ENCODE results near the gene PRG3. TPM values are rescaled to one million over a fixed set of nuclear protein-coding genes. Genes with fewer than 3 reads are reported as not detected.
"Not testable (repeated sequence)": the region's sequence is repeated elsewhere in the genome, so short reads cannot be mapped to it uniquely, and the experiment has no call there.

The PRG3 gene
- polyA plus RNA-seq, 4 donors = 0.22 to 0.94 (median 0.66) TPM; not detected in 1

DNA sequence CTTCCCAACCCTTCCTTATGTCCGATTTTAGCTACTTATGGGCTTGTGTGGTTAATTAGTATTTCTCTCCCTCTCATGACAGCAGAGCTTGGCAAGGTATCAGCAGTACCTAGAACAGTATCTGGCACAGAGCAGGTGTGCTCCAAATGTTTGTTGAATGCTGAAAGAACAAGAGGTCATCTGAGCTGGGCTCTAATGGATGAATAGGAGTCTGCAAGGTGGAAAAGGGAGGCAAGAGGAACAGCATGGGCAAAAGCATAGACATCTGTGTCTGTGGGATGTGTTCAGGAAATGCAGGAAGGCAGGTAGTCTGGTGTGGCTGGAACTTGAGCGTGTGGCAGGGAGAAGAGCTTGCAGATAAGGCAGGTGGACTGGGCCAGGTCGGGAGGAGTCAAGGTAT lies 19.0 kb downstream of the PRG3 start:
- no peak for DNase-seq (ENCODE audit: low read depth in 4 of 4, low spot score in 3 of 4)

- not testable (repeated sequence) for DNase-seq (ENCODE audit: low read depth in 4 of 4, low spot score in 3 of 4)
Measured at GRCh38 chr11:57361420-57361819, 19.5 kb downstream of the PRG3 start.

DNA sequence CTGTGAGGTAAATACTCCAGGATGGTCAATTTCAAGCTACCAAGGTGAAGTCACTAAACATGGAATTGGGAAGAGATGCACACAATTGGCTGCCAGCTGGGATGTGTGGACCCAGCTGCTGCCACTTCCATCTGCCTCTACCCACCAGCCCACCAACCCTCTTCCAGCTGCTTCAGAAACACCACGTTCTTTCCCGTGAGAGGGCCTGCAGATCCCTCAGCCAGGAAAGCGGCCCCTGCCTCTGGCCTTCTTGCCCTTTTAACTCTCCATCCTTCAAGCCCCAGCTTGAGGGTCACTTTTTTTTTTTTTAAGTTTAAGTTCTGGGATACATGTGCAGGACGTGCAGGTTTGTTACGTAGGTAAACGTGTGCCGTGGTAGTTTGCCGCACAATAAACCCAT lies 20.0 kb downstream of the PRG3 start:
- no peak for DNase-seq (ENCODE audit: low read depth in 4 of 4, low spot score in 3 of 4)

DNA sequence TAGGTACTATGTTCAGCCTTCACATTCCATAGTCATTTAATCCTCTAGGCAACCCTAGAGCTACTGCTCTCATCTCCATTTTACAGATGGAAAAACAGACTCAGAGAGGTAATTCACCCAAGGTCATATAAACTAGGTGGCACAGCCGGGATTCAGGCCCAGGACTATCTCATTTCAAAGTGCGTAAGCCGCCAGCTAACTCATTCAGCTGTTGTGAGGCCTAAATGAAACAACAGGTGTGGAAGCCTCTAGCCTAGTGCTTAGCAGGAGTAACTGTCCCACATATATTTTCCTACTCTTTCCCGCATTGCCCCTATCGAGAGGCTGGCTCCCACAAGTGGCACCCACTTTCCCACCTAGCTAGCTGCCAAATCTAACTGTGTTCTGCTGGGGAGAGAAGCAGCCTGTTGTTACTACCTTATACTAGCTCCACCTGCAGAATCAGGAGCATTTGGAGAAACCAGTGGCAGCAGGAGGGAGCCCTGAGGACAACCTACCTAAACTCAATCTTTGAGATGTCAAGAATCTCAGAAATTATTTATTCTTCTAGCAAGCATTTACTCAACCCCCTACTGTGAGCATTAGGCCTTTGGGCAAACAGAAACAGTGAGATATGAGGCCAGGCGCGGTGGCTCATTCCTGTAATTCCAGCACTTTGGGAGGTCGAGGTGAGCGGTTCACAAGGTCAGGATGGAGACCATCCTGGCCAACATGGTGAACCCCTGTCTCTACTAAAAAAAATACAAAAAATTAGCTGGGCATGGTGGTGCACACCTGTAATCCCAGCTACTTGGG lies 20.9 kb downstream of the PRG3 start:
- DNase-seq (ENCODE audit: low read depth in 4 of 4, low spot score in 3 of 4) = no peak

GRCh38 chr11:57359396-57359795 lies 21.6 kb downstream of the PRG3 start:
- DNase-seq (ENCODE audit: low read depth in 4 of 4, low spot score in 3 of 4) = no peak

- DNase-seq (ENCODE audit: low read depth in 4 of 4, low spot score in 3 of 4) = no peak
Measured at GRCh38 chr11:57358991-57359390, 22.0 kb downstream of the PRG3 start.

DNA sequence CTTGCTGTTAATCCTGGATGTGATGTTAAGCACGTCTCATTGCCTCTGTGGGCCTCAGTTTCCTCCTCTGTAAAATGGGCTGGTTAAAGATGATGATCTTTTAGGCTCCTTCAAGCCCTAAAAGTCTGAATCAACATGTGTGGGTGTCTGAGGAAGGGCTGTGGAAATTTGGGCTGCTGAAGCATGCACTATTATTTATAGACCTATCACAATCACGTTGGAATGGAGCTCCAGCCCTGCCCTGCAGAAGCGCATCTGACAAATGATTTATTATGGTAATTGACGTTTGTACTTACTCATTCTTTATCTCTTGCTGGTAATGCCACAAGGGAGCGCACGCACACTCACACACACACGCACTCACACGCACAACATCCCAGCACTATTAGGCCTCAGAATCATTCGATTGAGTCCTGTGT lies 22.4 kb downstream of the PRG3 start:
- no peak for DNase-seq (ENCODE audit: low read depth in 4 of 4, low spot score in 3 of 4)

DNA sequence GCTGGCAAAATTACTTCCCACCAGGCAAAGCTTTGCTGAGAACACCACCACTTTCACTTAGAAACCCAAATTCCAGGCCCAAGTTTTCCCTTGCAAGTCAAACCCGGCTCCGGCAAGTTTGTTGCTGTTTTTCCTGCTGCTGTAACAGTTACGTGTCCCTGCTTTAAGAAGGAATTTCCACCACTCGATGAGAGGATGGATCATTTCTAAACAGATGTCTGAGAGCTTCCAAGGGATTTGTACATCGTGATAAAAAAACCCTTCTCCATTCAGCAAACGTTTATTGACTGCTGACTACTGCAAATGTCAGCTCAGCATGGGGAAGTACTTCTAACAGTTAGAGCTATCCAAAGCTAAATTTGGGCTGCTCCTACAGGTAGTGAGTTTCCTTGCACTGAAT lies 23.1 kb downstream of the PRG3 start:
- DNase-seq (ENCODE audit: low read depth in 4 of 4, low spot score in 3 of 4) = no peak

GRCh38 chr11:57357310-57357709 lies 23.6 kb downstream of the PRG3 start:
- DNase-seq (ENCODE audit: low read depth in 4 of 4, low spot score in 3 of 4) = no peak

DNA sequence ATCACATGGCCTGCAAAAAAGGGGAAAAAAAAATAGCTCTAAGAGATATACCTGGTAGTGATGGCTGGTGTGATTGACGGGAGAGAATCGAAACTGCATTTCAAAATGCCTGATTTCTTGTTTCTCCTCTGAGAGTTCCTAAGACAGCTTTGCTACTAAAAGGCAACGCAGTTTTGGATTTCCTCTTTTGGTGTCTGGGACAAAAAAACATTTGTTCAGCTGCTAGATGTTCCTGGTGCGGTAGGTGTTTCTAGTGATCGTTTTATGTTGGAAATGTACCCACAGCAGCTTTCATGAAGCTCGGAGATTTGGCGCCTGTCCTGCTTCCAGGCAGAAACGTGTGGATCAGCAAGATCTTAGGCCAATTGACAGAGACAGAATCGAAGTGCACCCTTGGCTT lies 24.7 kb downstream of the PRG3 start:
- no peak for DNase-seq (ENCODE audit: low read depth in 4 of 4, low spot score in 3 of 4)

- no peak for DNase-seq (ENCODE audit: low read depth in 4 of 4, low spot score in 3 of 4)
Measured at GRCh38 chr11:57354699-57355098, 26.3 kb downstream of the PRG3 start.

GRCh38 chr11:57353852-57354251 lies 27.1 kb downstream of the PRG3 start:
- no peak for DNase-seq (ENCODE audit: low read depth in 4 of 4, low spot score in 3 of 4)

GRCh38 chr11:57353446-57353845 lies 27.5 kb downstream of the PRG3 start:
- DNase-seq (ENCODE audit: low read depth in 4 of 4, low spot score in 3 of 4) = no peak

GRCh38 chr11:57353036-57353435 lies 27.9 kb downstream of the PRG3 start:
- DNase-seq (ENCODE audit: low read depth in 4 of 4, low spot score in 3 of 4) = no peak

- DNase-seq (ENCODE audit: low read depth in 4 of 4, low spot score in 3 of 4) = peak in 2 of 4 donors; percentile 43 to 54
Measured at GRCh38 chr11:57349491-57350274, 31.3 kb downstream of the PRG3 start.

GRCh38 chr11:57348636-57349313 lies 32.2 kb downstream of the PRG3 start:
- DNase-seq (ENCODE audit: low read depth in 4 of 4, low spot score in 3 of 4) = no peak

DNA sequence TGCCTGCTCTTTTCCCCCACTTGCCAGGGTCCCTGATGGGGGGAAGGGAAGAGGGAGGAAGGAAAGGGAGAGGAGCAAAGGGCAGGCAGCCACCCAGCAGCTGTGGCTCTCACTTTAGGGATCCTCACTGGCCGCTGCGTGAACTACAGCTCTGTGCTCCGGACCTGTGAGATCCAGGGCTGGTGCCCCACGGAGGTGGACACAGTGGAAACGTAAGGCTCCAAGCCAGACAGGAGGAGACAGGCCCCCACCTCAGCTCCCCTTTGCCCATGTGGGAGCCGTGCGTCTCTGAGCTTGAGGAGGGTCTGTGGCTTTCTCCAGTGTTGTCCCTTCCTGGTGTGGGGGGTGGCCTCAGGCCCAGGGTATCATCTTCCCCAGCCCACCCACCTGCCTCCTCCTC lies 32.9 kb downstream of the PRG3 start:
- DNase-seq (ENCODE audit: low read depth in 4 of 4, low spot score in 3 of 4) = no peak

DNA sequence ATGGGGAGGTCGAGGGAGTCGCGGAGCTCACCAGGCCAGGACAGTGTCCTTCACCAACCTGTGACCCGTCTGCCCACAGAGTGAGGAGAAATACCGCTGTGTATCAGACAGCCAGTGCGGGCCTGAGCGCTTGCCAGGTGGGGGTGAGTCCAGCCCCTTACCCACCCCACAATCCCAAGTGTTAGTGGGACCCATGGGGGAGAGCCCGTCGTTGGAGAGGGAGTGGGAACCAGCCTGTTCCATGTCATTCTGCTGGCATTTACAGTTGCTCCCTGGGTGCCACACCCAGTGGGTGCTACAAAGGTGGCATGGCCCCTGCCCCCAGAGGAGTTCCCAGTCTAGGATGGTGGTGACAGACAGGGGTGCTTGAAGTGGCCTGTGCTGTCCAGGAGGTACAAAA lies 33.6 kb downstream of the PRG3 start:
- no peak for DNase-seq (ENCODE audit: low read depth in 4 of 4, low spot score in 3 of 4)

DNA sequence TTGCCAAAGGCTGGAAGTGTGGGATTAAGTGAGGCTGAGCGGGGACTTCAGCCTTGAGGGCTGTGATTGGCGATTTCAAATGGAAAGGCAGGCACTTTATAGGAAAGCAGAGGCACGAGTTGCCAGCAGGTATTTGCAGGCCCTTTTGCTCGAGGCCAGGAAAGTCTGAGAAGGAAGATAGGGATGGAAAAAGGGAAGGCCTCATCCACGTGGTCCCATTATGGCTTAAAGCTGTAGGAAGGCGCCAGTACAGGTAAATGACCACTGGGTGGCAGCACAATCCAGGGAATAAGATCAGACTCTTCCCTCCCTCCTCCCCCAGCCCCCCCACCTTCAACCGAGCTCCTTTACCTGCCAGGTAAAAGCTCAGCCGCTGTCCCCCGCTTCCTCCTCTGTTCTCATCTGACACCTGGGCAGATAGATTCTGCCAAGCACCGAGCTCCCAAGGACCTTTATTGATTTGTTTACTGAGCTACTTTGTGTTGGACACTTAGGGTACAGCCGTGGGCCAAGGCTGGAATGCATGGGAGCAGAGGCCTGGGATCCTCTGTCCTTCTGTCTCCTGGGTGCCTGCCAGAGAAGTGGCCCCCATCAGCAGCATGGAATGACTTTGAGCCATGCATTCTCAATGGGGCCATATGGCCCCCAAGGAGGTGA lies 35.3 kb downstream of the PRG3 start:
- DNase-seq (ENCODE audit: low read depth in 4 of 4, low spot score in 3 of 4) = peak in 1 of 4 donors; percentile 39

DNA sequence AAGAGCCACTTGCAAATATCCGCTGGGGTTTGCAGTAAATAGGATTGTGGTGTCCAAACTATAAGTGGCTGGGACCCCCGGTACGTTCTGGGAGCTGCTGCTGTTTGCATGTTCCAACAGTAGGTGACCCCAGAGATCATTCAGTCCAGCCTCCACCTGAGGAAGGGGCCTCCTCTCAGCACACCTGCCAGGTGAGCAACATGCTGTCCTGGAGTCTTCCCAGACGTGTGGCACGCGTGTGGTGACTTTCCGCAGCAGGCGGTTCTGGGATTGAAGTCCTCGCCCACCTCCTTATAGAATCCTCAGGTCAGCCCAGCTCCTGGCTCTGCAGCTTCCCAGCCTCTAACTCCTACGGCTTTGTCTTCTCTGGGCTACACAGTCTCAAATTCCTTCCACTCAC lies 36.1 kb downstream of the PRG3 start:
- DNase-seq (ENCODE audit: low read depth in 4 of 4, low spot score in 3 of 4) = no peak

- no peak for DNase-seq (ENCODE audit: low read depth in 4 of 4, low spot score in 3 of 4)
Measured at GRCh38 chr11:57343825-57344224, 37.1 kb downstream of the PRG3 start.
